NCI-H187 treated with DMSO at 0.1 percent for 48 hours (cell line): ENCODE results near the gene ADAMTSL2.
"Not testable (repeated sequence)": the region's sequence is repeated elsewhere in the genome, so short reads cannot be mapped to it uniquely, and the experiment has no call there.

Experiments used
- DNase-seq: peaks from one replicate; lab custom pipeline; 2025; lab: John Stamatoyannopoulos, UW

ADAMTSL2 gene

DNA sequence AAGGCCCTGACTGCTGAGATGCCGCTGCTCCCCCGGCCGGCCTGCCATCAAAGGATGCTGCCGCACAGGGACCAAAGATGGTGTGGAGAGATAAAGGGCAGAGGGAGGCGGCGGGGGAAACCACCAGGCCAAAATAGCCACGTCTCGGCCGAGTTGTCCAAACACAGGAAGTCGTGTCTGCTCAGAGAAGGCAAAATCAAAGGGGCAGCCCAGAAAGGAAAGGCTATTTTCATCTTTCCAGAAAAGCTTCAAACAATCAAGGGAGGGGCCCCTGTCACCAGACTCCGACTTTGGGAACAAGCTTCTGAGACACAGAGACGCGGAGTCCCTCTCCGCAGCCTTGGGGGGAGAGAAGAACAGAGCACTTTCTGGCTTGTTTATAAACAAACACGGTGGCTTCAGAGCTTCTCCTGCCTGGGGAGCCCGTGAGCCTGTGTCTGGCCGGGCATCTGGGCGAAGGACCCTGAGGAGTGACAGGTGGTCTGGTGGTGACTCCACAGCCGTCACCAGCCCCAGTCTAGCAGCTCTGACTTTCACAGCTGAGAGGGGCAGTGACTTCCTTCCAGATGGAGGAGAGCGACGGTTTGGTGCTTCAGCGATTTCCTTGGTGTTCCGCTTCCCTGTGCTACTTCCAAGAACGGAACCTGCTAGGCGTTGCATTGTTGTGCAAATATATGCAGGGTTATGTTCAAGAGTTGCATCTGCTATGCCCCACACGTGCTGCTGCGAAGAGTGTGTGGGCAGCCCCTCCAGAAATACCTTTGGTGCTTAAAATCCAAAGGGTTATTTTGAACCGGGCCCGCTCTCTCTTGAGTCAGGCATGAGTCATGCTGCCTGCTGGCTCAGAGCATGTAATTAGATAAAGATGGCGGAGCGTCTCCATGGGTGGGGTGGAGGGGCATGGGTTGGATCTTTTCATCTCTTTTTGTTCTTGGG is 24.0 kb downstream of the ADAMTSL2 start:
- no peak for DNase-seq

DNA sequence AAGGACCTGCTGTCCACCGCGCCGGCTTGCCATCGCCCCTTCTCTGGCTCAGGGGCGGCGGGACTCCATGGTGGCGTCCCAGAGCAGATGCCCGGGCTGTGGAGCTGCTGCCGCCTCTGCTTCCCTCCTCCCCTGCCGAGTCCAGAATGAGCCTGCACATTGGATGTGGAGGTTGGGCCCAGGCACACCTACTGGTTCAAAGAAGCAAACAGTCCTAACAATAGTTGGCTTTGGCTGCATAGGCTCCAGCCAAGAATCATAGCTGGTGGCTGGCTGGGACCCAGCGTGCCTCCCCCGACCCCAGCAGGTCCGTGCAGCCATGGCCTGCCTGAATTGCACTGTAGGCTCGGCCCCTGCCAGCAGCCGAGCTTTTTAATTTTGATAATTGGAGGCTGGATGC is 25.8 kb downstream of the ADAMTSL2 start:
- no peak for DNase-seq

DNA sequence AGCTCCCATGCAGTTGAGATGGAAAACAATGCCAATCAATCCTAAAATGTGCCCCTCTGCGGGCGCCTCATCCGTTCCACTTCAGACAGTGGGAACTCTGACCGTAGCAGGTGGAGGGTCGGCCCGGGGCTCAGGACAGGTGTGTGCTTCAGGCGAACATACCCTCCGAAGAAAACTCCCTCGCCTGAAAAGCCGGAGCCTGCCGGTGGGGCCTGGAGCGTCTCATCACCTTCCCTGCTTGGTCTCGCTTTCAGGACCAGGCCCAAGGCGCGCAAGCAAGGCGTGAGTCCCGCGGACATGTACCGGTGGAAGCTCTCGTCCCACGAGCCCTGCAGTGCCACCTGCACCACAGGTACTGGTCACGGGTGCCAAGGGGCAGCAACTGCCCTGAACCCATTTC is 26.4 kb downstream of the ADAMTSL2 start:
- DNase-seq, result no peak

DNA sequence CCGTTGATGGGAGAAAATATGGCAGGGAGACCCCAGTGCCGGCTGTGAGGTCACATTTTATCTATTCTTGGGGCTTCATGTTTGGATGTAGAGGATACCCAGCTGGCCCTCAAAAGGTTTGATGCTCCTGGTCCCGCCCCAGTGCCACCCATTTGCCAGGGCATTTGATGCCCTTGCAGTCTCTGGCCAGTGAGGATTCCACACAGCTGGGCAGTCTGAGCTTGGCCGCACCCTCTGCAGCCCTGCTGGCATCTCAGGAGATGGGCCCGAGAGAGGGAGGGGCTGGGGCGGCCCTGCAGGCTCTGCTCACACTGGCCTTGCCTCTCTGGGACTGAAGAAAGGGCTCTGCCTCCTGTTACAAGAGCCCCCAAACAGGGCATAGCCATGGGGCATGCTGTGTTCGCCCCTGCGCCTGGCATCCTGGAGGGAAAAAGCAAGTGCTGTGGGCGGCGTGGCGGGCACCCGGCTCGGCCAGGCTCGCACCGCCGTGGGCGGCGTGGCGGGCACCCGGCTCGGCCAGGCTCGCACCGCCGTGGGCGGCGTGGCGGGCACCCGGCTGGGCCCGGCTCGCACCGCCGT is 27.6 kb downstream of the ADAMTSL2 start:
- DNase-seq, result no peak

DNA sequence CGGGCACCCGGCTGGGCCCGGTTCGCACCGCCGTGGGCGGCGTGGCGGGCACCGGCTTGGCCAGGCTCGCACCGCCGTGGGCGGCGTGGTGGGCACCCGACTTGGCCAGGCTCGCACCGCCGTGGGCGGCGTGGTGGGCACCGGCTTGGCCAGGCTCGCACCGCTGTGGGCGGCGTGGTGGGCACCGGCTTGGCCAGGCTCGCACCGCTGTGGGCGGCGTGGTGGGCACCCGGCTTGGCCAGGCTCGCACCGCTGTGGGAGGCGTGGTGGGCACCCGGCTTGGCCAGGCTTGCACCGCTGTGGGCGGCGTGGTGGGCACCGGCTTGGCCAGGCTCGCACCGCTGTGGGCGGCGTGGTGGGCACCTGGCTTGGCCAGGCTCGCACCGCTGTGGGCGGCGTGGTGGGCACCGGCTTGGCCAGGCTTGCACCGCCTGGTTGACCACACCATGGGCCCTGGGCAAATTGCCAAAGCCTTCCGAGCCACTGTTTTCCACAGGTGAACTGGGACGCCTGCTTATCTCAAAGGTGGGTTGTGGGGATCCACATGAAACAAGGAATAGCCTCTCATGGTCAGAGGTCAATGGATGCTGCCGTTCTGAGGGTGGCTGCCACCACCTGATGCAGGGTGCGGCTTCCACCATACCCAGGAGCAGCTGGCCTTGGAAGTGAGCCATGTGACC is 28.2 kb downstream of the ADAMTSL2 start:
- no peak for DNase-seq

DNA sequence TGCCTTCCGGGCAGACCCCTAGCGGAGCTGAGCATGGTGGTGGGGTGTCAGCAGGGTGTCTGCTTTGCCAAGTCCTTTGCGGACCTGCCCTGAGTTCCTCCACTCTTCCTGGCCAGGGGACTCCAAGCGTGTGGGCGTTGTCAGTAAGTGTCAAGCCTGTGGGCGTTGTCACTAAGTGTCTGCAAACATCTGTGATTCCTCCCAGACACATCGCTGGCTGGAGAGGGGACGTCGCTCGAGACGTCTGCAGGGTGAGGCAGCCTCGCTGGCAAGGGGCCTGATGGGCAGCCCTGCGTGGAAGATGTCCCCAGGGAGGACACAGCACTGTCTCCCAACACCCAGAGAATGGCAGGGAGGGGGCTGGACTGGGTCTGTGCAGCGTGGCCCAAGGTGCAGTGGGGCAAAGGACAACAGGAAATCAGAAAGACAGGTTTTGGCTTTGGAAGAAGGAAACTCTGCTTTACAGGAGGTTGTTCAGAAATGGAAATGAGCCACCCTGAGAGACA is 28.8 kb downstream of the ADAMTSL2 start:
- DNase-seq, result no peak

DNA sequence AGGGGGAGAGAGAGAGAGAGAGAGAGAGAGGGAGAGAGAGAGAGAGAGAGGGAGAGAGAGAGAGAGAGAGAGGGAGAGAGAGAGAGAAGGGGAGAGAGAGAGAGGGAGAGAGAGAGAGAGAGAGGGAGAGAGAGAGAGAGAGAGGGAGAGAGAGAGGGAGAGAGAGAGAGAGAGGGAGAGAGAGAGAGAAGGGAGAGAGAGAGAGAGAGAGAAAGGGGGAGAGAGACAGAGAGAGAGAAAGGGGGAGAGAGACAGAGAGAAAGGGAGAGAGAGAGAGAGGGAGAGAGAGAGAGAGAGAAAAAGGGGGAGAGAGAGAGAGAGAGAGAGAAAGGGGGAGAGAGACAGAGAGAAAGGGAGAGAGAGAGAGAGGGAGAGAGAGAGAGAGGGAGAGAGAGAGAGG is 29.3 kb downstream of the ADAMTSL2 start:
- not testable (repeated sequence) for DNase-seq

DNA sequence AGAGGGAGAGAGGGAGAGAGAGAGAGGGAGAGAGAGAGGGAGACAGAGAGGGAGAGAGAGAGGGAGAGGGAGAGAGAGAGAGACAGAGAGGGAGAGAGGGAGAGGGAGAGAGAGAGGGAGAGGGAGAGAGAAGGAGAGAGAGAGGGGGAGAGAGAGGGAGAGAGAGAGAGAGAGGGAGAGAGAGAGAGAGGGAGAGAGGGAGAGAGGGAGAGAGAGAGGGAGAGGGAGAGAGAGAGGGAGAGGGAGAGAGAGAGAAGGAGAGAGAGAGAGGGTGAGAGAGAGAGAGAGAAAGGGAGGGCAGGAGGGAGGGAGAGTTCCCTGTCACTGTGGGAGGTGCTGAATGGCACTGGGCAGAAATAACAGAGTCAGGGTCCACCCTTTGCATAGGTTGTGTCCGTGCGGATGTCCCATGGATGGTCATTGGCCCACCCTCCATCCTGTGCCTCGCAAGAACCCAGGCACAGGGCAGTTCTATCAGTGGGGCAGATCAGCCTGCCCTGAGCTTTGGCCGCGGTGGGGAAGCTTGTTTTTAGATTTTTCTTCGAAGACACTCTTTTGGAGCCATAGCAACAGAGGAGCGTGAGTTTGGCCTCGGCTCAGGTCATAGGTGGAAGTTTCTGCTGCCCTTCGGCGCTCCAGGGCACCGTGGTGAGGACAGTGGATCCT is 30.1 kb downstream of the ADAMTSL2 start:
- DNase-seq, result no peak

DNA sequence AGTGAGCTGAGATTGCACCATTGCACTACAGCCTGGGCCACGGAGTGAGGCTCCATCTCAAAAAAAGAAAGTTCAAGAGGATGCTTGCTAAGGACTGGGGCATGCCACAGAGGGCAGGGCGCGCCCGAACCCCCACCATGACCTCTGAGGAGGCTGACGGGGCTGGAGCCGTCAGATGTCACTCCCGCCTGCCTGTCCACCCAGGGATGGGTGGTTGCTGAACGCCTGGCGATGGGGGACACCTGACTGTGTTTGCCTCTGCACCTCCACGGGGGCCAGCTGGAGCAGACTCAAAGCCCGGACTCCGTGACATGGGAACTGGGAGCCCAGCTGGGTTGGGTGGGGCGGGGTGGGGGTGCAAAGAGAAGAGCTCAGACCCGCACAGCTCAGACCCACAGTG is 31.9 kb downstream of the ADAMTSL2 start:
- no peak for DNase-seq

DNA sequence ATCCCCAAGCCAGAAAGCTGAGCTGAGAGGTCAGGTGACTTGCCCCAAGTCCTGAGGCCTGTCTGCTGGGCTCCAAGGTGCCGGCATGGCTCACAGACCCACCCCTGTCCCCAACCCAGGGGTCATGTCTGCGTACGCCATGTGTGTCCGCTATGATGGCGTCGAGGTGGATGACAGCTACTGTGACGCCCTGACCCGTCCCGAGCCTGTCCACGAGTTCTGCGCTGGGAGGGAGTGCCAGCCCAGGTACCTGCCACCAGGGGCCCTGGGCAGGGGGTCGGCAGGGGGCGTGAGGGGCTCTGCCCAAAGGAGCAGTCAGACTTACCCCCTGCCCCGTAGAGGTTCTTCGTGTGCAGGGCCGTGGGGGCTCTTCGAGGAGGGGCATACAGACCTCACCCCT is 32.3 kb downstream of the ADAMTSL2 start:
- DNase-seq, result no peak

DNA sequence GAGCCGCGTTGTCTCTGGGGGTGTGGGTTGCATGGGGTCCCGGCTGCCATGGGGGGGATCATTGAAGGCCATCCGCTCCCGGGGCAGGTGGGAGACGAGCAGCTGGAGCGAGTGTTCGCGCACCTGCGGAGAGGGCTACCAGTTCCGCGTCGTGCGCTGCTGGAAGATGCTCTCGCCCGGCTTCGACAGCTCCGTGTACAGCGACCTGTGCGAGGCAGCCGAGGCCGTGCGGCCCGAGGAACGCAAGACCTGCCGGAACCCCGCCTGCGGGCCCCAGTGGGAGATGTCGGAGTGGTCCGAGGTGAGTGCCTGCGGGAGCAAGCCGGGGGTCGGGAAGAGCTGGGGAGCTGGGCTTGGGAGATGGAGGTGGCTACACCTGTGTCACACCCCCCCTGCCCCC is 33.7 kb downstream of the ADAMTSL2 start:
- no peak for DNase-seq

DNA sequence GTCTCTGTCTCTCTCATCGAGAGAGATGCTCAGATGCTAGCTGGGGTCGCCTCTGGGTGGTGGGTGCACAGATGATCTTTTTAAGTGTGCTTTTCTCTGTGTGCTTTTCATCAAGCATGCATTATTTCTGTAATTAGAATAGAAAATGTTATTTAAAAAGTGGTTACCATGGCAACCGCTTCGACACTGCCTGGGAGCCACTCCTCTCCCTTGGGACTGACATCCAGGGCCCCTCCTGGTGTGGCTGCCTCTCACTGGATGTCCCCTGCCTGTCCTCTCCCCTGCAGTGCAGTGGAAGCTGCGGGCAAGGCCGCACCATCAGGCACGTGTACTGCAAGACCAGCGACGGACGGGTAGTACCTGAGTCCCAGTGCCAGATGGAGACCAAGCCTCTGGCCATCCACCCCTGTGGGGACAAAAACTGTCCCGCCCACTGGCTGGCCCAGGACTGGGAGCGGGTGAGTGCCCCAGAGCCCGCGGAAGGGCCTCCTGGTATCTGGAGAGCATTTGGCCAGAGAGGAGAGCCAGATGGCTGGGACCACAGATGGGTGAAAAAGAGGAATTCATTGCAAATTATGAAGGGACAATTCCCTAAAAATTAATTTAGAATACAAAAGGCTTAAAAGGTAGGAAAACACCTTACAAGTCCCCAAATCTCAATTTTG is 34.7 kb downstream of the ADAMTSL2 start:
- no peak for DNase-seq

DNA sequence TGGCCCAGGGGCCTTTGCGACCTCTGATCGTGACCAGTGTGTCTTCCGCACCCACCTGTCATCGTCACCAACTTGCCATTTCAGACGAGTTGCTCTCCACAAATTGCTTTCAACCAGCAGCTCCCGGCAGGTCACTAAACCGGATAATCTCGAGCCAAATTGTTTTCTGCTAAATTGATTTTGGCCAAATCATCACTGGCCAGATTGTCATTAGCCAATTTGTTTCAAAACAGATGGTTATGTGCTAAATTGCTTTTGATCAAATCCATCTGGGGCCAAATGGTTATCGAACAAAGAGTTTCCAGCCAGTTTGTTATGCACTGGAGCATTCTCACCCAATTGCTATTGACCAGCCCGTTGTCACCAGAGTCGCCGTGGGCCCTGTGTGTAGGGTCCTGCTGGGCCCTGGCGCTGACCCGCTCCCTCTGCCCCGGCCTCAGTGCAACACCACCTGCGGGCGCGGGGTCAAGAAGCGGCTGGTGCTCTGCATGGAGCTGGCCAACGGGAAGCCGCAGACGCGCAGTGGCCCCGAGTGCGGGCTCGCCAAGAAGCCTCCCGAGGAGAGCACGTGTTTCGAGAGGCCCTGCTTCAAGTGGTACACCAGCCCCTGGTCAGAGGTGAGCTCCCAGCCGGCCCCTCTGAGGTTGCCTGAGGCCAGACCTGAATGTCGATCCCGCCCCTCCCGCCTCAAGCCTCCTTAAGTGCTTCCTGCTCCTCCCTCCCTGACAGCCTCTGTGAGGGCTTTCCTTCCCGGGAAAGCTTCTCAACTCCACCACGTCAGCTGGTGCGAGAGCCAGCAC is 35.6 kb downstream of the ADAMTSL2 start:
- DNase-seq, result no peak

DNA sequence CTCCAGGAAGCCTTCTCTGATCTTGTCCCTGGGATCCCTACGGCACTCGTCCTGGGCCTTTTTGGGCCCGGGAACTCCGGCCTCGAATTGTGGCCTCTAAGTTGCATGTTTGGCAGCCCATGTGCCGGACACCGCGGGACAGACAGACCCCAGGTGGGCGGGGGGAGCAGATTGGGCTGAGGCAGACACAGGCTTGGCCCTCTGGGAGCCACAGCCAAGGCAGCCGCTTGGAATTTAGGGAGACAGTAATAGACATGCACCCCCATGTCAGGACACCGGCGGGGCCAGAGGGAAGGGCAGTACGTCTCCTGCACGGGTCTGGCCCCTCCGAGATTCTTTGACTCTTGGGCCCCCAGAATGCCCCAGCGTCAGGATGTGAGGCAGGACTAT is 36.2 kb downstream of the ADAMTSL2 start:
- DNase-seq, result no peak

DNA sequence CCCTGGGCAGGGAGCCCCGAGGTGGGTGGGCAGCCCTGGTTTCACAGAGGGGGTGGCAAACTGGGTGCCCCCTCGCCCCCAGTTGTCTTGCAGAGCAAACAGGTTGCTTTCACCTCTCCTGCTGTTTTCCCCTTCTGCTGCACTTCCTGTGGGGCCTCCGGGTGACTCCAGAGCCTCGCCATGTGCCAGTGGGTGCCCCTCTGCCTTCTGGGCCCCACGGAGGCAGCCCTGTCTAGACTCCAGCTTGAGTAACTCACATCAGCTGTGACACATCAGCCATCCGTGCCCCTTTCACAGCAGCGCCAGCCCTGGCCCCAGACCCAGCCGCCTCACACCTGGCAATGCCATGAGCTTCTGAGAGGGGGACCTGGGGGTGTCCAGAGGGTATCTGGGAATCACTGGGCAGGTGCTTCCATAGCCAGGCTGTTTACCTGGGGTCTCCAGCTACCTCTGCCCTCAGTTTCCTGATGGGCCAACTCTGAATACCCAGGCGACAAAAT is 36.9 kb downstream of the ADAMTSL2 start:
- DNase-seq, result no peak

DNA sequence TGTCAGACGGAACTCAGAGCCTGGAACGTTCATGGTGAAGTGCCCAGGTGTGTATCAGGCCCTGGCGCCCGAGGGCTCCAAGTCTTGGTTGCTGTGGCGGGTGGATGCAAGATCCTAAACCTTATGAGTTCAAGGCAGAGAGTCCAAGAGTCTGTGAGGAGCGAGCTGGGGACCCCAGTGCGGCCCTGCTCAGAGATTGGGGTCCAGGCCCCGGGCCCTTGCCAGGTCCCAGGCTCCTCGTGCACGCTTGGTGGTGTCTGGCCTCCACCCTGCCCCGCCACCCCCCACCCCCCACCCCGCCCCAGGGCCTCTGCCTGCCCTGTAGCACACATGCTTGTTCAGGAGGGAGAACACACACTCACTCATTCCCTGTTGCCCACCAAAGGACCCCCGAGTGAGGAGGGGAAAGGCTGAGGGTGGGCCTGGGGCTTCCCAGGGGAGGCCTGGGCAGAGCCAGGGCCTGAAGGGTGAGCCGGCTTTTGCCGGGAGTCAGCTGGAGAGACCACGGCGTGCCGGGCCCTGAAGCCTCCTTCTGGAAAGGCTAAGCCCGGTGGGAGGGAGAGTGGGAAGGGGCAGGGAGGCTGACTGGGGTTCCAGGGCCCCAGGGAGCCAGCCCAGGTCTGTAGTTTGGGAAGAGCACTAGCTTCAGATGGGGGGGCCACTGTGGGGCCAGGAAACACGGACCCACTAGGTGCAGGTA is 37.5 kb downstream of the ADAMTSL2 start:
- no peak for DNase-seq

DNA sequence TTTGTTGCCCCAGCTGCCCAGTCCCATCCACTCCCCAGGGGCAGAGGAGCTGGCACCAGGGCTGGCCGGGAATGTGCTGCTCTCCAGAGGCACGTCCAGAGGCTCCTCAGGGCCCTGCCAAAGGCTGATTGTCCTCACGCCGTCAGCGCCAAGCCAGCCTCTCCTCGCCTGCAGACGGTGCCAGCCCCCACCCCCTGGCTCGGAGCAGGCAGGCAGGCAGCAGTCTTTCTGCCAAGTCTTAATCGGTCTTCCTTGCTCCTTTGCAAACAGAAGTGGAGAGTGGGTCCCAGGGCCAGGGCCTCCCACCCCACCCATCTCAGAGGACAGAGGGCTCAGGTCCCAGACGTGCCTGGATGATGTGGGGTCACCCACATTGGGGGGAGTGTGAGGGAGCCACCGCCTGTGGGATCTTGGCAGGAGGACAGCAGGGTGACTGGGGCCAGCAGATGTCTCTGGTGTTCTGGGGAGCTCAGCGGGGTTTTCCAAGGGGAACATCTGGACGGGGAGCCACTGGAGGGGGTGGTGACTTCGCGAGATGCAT is 38.4 kb downstream of the ADAMTSL2 start:
- no peak for DNase-seq

DNA sequence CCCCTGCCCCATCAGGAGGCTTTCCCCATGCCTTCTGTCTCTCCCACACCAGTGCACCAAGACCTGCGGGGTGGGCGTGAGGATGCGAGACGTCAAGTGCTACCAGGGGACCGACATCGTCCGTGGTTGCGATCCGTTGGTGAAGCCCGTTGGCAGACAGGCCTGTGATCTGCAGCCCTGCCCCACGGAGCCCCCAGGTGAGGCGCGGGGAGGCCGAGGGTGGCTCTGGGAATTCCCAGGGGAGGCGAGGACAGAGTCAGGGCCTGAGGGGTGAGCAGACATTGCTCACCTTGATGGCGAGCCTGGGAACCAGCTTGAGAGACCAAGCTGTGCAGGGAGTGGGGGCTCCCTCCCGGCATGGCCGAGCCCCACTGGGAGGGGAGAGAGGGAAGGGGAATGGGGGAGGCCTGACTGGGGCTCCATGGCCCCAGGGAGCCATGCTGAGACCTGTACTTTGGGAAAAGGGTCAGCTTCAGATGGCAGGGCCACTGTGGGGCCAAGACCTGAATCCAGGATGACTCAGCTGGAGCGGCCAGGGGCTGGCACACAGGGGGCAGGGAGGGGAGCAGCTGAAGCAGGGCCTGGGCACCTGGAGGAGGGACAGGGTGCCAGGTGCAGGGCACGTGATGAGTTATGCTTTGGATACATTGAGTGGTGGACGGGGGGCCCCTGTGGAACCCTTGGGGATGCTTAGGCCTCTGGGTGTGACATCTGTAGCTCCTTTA is 39.4 kb downstream of the ADAMTSL2 start:
- no peak for DNase-seq

DNA sequence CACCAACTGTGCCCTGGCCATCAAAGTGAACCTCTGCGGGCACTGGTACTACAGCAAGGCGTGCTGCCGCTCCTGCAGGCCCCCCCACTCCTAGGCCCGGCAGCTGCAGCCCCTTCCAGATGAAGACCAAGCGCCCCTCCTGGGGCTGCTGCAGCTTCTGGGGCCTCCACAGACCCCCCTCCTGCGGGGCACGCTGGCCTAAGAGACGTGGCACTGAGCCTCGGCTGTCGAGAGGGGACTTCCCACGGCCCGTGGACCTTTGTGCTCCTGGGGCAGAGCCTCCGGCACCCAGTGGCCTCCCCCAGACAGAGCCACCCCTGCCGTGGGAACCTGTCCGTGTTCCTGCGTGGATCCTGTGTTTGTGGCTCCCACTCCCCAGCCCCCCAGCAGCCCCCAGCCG is 40.3 kb downstream of the ADAMTSL2 start:
- no peak for DNase-seq
